Kidney capillary endothelial cell (primary cell): ENCODE measurements around the gene SYT10.
"Not testable (repeated sequence)": the region's sequence is repeated elsewhere in the genome, so short reads cannot be mapped to it uniquely, and the experiment has no call there.

ENCODE experiments used
- DNase-seq: peaks from one replicate; pipeline ENCODE4 v3.0.0-alpha.2; 2018; ENCODE audit warnings: low spot score

SYT10 gene, protein sequence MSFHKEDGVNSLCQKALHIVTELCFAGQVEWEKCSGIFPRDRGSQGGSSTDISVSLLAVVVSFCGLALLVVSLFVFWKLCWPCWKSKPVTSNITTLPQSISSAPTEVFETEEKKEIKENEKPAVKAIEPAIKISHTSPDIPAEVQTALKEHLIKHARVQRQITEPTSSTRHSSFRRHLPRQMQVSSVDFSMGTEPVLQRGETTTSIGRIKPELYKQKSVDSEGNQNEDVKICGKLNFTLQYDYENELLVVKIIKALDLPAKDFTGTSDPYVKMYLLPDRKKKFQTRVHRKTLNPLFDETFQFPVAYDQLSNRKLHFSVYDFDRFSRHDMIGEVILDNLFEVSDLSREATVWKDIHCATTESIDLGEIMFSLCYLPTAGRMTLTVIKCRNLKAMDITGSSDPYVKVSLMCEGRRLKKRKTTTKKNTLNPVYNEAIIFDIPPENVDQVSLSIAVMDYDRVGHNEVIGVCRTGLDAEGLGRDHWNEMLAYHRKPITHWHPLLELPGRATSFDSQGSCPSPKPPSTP

DNA sequence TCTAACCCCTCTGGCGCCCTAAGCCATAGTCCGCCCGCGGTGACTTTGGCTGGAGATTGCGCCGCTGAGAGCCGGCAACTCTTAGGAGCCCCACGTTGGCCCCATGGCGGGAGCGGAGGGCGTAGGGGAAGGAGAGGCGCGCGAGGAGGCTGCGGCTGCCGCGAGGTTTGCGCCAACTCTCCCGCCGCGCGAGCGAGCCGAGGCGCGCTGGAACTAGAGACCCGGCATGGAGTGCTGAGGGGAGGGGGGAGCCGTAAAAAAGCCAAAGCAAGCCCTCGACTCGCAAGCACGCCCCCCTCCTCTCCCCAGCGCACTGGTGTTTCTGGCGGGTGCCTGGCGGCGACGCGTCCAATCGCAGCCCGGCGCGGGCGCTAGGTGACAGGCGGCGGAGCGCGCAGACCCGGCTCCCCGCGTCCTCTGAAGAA is at the start of gene SYT10:
Gene SYT10 (minus strand): TSS at position 233 of the 425 bp plus-strand sequence. CDS start 297 bp downstream, outside the sequence.
- no peak for DNase-seq

DNA sequence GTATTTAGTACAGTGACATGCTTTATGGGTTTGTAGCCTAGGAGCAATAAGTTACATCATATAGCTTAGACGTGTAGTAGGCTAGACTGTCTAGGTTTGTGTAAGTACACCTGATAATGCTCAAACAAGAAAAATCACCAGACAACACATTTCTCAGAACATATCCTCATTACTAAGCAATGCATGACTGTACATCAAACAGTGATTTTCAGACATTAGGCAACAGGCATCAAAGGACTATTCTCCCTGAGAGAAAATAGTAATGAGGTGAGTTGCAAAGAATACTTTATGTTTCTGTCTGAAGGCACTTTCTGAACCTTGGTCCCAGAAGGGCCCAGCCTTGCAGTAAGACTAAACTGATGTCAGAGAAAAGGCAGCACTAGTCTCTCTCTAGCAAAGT is 48.4 kb upstream of the SYT10 start:
- DNase-seq: no peak

DNA sequence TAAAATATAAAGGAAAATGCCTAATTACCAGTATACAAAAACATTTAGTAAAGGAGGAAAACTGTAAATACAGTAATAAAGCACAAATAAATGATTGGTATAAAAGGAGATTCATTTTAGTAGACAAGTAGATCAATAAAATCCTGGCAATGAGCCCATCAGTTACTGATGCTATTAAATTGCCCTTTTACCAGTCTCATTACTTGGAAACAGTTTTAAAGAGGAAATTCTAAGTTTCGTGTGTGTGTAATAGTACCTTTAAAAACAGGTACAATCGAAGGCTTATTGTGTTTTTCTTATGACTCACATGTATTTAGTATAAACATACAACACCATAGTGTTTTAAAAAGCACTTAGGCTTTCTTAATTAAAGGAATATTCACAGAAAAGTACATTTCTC is 46.4 kb upstream of the SYT10 start:
- no peak for DNase-seq

DNA sequence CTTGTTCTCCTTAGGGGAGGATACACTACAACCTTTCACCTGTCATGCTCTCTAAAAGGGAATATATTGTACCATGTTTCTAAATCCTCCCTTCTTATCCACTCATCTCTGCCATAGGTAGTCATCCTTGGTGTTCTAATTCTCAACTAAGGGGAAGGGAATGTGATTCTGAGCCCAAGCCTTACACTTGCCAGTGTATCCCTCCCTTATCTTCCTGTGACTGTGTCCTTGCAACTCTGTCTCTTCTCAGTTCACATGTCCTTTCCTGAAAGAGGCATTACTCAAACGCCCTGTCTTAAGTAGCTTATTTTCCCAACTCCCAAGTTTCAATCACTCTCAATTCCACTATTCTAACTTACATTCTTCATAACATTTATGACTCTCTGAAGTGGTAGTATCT is 44.5 kb upstream of the SYT10 start:
- DNase-seq: no peak

DNA sequence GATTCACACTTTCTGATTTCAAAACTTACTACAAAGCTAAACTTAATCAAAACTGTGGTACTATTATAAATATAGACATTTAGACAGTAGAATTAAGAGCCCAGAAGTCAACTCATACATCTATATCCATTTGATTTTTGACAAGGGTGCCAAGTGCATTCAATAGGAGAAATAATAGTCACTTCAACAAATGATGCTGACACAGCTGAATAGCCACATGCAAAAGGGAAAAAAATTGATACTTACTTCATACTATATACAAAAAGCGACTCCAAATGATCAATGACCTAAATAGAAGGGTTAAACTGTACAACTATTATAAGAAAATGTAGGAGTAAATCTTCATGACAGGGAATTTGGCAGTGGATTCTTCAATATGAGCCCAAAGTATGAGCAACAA is 40.7 kb upstream of the SYT10 start:
- DNase-seq: no peak

DNA sequence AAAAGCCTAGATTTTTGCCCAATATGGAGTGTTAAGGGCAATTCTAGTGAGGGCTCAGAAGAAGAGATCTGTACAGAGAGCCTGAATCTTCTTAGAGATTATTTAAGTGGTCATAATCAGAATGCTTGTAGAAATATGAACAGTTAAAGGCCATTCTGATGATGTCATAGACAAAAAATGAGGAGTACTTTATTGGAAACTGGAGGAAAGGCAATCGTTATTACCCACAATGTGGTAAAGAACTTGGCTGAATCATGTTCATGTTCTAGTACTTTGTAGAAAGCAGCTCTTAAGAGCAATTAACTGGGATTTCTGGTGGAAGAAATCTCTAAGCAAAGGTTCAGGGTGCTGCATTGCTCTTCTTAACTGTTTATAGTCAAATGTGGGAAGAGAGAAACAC is 36.4 kb upstream of the SYT10 start:
- DNase-seq: no peak

DNA sequence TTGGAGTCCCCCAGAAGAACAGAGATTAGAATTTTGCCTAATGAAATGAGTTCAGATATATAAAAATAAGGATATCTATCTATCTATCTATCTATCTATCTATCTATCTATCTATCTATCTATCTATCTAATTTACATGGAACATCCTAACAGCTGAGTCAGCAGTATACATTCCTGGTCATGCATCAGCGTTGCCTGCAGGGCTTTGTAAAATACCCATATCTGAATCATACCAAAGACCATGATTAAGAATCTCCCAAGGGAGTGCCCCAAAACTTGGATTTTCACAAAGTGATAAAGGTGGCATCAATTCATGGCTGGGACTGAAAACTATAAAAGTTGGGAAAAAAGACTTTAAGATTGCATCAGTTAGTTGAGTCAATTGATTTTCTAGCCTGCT is 32.7 kb upstream of the SYT10 start:
- DNase-seq: no peak

DNA sequence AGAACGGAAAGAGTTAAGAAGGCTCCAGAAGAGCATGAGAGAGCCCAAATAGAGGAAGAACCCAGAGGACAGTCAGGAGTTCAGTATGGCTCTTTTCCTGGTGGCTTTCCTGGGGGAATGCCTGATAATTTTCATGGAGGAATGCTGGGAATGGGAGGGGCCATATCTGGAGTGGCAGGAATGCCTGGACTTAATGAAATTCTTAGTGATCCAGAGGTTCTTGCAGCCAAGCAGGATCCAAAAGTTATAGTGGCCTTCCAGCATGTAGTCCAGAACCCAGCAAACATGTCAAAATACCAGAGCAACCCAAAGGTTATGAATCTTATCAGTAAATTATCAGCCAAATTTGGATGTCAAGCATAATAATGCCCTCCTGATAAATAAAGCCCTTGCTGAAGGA is 15.5 kb upstream of the SYT10 start:
- no peak for DNase-seq

DNA sequence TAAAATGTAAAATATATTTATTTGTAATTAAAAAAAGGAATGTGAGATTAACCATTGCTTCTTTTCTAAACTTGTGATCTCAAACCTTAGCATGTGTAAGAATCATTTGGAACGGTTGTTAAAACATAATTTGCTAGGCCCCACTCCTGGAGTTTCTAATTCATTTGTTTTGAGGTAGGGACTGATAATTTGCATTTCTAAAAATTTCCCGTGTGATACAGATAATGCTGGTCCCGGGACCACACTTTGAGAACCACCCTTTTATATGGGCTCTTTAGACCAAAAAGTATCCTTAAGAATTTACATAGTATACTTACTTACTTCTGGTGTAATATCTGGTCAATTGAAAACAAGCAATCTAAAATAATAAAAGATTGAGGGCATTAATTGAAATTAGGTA is 10.9 kb upstream of the SYT10 start:
- DNase-seq: no peak

DNA sequence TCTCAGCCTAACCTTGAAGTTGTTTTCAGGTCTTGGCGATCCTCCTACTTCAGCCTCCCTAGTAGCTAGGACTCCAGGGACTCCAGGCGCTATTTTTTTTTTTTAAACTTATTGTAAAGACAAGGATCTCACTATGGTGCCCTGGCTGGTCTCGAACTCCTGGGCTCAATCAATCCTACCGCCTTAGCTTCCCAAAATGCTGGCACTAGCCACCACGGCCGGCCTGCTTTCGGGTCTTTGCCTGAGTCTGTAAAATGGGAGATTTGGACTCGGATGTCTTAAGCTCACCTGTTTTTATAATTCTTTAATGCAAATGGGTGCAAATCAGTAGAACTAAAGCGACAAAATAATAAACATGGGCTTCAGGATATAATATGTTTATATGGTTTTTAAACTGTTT is 858 bp upstream of the SYT10 start:
- DNase-seq: no peak

DNA sequence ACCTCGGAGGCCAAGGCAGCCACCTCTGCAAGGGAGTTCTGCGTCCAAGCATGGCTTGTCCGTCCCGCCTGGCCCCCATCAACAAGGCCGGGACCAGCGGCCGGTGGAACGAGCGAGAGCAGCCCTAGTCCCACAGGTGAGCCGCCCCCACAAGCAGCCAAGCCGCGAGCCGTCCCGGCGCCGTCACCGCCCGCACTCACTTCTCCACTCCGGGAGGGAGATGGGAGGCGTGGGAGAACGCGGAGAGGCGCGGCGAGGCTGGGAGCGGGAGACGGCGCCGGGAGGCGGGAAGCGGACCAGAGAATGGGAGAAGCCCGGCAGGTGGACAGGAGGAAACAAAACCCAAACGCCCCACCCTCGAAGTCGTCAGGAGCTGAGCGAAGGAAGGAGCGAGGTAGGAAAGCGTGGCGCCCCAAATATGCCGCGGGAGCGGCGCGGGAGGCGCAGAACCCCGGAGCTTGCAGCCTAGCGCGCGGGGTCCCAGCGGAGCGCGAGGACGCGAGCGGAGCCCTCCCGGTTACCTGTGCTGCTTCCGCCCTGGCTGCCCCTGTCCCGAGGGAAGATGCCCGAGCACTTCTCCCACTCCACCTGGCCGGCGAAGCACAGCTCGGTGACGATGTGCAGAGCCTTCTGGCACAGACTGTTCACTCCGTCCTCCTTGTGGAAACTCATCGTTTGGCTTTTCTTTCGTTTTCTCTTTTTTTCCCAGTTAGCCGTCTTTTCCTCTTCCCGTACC is 600 bp downstream of the SYT10 start:
- no peak for DNase-seq

DNA sequence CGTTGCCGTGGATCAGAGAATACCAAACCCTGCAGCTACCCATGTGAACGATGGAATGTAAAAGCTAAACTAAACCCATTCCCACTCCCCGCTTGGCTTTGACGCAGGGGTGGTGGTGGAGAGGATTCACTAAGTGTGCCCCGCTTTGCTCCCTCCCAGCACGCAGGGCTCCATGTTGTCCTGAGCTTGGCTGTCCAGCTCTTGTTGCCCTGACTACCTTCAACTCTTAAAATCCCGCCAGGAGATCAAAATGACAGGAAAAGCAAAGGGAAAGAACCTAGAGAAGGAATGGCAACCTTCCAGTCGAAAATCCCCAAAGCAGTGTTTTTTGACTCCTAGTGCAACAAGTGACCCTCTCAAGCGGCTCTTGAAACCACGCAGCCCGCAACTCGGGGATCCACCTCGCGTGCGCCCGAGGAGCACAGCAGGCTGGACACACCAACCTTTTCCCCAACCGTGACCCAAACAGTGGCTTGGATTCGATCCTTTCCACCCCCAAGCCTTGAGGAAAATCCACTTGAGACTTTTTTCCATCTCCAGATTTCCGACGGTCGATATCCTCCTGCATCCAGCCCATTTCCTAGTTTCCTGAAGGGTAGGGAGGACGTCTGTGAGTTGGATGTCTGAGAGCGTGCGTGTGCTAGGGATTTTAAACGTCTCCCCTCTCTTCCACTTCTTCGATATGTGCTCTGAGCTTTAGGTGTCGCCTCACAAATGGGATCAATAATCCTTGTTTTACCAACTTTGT is 1.4 kb downstream of the SYT10 start:
- DNase-seq: no peak

DNA sequence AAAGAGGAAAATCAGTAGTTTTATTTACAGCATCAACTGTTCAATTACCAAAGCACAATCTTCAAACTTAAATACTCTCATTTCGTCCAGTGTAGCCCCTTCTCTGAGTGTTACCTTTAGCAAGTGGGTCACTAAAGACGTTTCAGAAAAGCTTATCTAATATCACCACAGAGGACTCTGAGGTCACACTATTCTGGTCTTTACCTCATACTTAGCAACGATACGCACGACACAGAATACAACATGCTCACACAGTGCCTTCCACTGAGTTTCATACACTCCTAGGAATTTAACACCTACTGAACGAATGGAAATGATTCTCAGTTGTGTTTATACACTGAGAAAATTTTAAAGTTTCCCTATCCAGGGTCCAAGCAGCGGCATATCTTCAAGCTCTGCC is 2.0 kb downstream of the SYT10 start:
- no peak for DNase-seq

DNA sequence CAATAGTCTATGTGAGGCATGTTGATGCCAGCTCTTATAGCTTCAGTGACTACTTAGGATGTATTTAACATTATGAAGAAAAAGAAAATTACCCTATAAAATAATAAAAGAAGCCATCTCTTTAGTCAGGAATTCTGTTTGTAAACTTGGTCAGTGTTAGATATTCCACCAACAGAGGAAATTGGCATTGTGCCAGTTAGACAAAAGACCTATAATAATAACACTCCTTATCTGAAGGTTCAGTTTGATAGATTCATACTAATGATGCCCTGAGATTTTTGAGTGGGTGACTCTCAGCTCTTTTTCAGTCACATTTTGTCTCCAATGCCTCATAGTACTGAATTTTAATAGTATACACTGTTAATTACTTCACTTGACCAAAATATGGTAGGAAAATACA is 6.6 kb downstream of the SYT10 start:
- no peak for DNase-seq

DNA sequence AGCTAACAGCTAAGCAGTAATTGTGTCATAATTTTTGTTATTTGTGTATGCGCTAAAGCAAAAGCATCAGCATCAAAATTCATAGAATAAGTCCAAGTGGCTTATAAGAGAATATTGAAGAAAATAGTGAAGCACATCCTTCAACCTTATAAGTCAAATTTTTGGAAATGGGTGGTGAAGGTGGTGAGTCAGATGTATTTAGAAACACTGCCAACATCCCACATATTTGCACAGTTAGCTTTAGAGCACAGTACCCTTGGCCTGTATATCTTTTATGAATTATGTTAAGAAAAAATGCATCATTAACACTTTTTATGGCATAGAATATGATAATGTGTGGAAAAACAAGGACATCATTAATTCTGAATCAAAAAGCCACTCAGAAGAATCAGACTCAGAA is 8.0 kb downstream of the SYT10 start:
- no peak for DNase-seq

DNA sequence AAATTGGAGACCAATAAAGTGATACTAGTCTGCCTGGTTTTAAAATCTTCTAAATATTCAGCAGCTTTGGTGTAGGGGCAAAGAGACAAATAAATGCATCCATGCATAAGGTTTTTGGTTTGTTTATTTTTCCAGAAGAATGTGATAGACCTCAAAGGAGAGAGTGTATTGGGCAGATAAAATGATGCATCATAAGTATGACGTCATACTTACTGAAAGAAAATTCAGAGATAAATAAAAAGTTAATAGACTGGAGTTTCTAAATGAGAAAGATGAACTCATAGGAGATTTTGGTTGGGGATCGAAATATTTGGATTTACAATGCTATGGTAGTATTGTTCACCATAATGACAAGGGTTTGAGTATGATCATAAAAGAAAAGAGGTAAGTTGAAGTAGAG is 10.2 kb downstream of the SYT10 start:
- no peak for DNase-seq

DNA sequence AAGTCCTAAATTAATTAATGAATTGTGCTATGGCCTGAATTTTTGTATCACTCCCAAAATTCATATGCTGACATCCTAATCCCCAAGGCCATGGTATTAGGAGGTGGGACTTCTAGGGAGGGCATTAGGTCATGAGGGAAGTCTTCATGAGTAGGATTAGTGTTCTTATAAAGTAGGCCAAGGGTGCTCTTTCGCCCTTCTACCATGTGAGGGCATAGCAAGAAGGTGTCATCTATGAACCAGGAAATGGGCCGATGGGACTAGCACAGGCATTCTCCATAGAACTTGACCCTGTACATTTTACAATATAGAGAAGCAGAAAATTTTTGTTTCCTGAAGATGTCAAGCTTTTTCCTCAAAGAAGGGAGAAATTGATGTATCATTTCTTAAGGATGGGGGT is 12.5 kb downstream of the SYT10 start:
- DNase-seq: no peak

DNA sequence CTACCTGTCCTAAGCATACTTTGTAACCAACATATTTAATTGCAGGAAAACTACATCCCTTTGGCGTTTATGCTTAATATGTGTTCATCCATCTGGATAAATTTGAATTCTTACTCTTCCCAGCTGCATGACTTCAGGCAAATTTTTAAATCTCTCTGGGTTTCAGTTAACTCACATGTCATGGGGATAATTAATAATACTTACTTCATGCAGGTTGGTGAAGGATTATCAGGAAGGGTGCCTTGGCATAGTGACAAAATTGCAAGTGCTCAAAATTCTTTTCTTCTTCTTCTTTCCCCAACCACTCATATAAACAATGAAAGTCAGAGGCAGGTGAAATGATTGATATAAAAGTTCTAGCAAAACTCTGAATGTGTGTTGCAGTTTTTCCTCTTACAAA is 15.9 kb downstream of the SYT10 start:
- no peak for DNase-seq

DNA sequence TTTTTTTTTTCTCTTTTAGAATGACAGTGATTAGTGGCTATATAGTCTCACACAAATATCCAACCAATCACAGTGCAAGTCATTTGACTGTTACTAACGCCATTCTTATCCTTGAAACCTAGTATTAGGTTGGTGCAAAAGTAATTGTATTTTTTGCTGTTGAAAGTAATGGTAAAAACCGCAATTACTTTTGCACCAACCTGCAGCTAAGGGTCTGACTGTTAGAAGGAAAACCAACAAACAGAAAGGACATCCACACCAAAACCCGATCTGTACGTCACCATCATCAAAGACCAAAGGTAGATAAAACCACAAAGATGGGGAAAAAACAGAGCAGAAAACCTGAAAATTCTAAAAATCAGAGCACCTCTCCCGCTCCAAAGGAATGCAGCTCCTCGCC is 27.2 kb downstream of the SYT10 start:
- DNase-seq: not testable (repeated sequence)

DNA sequence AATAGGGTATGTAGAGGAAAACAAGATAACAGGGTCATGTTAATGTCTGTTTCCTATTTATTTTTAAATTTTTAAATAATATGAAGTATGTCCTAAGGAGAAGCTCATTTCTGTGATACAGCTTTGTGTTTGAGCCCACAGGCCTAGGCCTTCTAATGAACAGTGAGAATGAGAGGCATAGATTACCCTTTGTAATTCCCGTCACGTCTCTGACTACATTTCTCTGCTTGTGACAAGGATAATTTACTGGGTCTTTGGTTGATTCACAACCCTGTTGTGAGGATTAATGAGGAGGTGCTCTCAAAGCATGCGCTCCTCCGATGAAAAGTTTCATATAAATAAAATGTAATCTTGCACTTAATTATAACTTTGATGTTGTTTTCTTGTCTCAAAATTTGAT is 56.1 kb downstream of the SYT10 start:
- DNase-seq: no peak

DNA sequence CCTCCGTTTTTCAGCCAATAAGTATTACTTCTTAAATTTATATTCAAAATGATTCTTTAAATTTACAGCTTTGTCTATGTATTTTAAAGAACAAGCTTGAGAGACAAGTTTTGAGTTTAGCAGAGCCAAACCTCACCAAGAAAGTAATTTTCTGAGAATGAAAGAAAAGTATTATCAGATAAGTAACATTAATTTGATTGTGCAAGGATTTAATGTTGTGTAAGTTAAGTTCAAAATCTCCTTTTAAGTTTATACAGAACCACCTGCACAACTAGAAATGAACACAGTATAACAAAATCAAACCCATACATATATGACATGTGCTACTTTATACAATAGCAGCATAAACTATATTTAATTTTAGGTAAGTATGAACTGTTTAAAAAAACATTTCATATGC is 63.5 kb downstream of the SYT10 start:
- no peak for DNase-seq

DNA sequence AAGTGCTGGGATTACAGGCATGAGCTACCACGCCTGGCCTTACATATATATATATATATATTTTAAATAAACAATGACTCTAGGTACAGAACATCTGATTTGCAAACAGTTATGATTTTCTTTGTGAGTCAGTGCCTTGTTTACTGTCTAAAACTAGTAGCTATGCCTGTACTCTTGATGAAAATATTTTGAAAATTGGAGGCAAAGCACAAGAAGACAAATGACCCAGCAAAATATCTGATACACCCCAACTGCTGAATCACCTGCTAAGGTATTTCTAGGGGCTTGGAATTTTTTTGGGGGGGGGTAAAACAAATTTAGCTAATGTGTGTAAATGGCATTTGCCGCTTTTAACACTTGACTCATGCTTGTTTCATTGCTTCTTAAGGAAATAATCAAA is 69.3 kb downstream of the SYT10 start:
- DNase-seq: no peak

DNA sequence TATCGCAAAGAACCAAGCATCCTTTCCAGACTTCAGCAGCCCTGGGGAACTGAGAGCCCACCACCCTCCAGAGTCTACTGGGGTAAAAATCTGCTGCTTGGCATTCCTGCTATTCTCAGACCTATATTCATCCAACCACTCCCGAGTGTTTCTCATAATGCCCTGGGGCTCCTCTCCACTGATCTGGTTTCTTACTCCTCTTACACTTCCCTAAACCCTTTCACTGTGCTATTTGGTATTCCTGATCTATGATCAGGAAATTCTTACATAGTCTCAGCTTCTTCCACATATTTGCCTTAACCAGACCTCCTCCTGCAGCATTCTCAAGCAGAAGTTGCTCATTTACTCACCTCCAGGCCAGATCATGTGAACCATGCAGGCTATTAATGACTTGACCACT is 82.4 kb downstream of the SYT10 start:
- no peak for DNase-seq
